NCI-H2107 treated with DMSO at 0.1 percent for 48 hours (cell line): ENCODE measurements around the gene INSM1.

Source experiments
- DNase-seq: peaks from one replicate; lab custom pipeline; 2025; ENCODE audit not compliant: unreplicated experiment; lab: John Stamatoyannopoulos, UW

The INSM1 gene

DNA sequence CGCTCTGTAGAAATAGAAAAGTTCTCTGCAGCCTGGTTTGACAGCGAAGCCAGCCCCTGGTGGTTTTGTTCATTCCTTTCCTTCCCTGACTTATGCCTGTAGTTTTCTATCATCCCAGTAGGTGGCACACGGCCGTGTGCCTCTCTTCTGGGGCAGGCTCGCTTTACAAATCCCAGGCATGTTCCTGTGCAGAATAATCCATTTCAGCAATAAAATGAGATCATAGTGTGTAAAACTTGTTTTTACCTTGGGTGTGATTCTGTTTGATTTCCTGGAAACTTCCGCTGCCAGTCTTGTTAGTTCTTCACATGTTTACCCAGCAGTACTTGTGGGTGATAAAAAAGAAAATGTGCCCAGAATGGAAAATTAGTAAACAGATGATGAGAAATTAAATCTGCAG lies 7.4 kb upstream of the INSM1 start:
- peak; percentile 62 for DNase-seq

DNA sequence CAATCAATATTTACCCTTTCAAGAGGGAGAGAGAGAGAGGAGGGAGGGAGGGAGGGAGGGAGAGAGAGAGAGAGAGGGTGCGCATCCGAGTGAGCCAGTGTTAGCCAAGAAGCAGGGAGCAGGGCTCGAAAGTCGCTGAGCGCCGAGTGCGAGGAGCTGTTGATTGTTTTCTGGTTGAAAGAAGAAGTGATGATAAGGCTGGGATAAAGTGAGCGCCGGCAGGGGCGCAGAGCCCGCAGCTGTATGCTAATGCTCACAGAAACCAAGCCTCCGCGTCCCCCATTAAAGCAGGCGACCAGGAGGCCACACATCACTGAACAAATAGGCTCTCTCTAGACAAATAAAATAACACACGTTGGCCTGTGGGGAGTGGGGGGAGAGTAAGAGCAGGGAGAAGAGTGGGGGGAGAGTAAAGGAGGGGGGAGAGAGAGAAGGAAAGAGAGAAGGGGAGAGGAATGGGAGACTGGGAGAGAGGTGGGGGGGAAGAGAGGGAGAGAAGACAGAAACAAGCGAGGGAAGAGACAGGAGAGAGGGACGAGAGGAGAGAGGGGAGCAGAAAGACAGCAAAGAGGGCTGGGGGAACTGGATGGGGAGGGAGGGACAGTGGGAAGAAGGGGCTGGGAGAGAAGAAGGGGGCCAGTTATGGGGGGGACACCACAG lies 5.0 kb upstream of the INSM1 start:
- DNase-seq: peak; percentile 91

DNA sequence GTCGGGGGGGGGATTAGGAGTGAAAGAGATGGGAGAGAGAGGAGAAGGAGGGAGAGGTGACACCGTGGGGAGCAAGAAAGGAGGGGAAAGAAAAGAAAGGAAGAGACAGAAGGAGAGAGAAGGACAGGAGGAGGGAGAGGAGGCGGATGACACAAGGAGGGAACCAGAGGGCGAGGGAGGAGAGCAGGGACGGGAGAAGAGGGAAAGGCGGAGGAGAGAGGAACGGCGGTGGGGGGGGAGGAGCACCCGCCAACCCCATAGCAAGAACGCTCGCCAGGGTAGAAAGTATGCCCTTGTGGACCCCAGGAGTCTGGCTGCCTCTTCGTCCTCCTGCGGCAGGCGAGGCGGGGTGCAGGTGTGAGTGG lies 4.5 kb upstream of the INSM1 start:
- peak; percentile 45 for DNase-seq

DNA sequence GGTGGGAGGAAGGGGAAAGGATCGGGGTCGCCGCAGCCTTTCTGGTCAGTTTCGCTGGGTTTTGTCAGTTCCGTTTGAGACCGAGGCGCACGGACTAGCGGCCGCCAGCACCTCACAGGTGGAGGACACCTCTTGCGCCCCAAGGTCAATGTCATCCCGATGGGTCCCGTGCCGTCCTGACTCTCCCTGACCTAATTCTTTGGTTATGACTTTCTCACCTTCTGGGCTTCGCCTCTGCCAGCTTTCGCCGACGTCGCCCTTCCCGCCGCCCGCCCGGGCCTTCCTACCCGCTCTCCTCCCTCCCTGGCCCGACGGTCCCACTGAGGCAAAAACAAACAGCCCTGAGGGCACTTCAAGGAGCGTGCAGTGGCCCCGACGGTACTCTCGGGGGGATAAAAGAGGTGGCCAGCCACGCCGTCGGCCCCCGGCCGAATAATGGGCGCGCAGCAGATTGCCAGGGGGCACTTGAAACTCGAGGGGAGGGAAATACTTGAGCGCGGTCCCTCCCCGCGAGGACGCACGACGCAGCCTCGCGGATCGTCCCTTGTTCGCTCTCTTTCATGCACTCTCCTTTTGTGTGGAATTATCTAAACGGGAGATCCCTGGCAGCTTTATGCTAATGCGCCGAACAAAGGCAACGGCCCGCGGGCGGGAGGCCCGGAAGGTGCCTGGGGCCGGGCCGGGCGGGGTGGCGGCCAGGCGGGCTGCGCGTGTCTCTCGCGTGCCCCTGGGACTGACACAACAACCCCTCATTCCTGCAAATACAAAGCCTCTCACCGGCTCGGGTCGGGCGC lies 3.9 kb upstream of the INSM1 start:
- peak; percentile 83 for DNase-seq

DNA sequence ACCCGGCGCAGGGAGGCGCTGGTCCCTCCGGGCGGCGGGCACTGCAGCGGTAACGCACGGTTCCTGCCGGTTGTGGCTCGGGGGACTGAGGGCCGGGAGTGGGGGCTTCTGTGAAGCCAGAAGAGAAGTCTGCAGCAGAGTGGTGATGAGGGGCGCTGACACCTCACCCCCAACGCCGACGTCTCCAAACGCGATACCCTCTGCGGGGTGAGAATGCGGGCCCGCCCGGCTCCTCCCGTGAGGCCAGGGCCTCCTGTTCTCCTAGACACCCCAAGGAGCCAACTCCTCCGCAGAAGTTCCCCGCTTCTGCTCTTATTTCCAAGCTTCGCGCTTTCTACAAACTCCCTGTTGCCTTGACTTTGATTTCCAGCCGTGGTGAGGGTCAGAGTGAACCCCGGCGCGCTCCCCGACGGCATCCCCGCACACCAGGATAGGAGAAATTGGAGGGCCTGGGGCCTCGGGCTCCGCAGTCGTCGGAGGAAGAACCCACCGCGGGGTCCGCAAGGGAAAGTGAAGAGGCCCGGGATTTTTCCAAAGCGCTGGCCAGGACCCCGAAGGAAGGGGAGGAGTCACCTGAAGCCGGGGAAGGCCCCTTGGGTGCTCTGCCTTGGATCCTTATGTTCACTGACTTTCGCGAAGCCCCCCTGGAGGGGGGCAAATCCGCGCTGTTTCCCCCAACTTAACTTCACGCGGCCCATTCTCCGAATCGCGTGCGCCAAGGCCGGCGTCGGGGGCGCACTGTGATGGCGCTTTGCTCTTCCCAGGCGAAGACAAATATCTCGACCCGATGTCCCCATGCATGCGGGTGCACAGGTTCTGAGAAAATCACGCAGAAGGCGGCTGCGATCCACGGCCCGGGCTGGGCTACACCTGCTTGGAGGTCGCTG lies 3.1 kb upstream of the INSM1 start:
- no peak for DNase-seq

DNA sequence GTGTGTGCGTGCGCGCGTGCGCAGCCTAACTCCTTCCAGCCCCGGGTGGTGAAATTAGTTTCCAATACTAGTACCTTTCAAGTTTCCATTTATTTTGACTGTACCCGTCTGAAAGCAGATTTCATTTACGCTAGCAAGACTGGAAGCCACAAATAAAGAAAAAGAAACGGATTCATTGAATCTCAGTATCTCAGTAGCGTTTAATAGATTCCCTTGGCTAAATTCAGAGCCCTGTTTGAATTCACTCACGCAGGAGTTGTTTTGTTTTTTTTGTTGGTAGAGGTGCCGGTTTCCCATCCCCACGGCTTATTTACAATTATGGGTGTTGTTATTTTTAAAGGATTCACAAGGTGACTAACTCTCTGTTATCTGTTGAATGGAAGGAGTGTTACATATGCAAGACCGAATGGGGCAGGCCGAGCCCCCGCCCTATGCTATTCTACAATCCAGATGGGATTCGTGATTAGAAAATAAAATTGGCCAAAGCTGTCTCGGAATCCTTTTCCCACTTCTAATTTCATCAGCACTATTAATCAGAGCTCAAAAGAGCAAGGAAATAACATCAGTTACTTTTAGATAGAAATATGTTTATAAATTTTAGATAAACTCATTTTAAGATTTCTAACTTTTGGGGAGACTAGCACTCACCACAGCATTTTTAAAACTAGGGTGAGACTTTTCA lies 2.3 kb upstream of the INSM1 start:
- DNase-seq: peak; percentile 28

DNA sequence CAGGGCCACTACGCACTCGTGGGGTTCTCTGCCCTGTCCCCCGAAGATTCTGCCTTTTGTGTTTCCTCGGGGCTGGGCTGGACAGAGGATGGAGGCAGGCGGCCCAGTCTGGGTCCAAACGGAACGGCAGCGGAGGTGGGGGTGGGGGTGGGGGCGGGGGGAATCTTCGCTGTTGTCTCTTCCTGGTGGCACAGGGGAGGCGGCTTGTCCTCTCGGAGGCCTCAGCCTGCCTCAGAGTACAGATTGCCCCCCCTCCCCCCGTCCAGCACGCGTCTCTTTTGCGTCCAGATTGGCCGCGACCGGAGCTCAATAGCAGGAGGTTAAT lies 1.4 kb upstream of the INSM1 start:
- no peak for DNase-seq

DNA sequence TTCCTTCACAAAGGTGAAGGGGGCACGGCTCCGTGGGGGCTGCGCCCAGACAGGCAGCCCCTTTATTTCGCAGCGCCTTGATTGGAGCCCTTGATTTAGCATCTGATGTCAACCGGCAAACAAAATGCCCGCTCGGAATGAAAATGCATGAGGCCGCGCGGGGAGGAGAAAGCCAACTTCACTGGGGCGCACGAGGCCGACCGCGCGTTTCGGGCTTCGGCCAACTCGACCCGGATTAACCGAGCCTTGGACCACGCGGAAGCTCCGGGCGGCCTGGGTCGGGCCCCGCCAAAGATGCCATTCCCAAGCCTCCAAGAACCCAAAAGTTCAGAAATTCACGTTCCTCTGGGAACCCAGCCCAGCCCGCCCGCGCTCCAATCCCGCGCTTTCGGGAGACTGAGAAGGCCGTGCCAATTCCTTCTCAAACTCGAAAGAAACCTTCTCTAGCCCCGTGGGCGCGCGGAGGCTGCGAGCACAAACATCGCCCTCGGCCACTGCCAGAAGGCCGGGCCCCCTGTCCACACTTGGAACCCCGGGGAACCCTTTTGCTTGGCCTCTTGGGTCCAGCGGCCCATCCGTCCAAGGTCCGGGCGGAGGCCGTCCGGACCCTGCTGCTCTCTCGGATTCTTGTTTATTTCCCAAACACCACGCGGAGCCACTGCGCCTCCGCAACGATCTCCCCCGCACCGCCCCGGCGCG lies 879 bp upstream of the INSM1 start:
- DNase-seq: peak; percentile 44

DNA sequence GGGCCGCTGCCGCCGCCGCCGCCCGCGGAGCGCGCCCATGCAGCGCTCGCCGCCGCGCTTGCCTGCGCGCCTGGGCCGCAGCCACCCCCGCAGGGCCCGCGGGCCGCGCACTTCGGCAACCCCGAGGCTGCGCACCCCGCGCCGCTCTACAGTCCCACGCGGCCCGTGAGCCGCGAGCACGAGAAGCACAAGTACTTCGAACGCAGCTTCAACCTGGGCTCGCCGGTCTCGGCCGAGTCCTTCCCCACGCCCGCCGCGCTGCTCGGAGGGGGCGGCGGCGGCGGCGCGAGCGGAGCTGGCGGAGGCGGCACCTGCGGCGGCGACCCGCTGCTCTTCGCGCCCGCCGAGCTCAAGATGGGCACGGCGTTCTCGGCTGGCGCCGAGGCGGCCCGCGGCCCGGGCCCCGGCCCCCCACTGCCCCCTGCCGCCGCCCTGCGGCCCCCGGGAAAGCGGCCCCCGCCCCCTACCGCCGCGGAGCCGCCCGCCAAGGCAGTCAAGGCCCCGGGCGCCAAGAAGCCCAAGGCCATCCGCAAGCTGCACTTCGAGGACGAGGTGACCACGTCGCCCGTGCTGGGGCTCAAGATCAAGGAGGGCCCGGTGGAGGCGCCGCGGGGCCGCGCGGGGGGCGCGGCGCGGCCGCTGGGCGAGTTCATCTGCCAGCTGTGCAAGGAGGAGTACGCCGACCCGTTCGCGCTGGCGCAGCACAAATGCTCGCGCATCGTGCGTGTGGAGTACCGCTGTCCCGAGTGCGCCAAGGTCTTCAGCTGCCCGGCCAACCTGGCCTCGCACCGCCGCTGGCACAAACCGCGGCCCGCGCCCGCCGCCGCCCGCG lies 730 bp downstream of the INSM1 start:
- DNase-seq: no peak

DNA sequence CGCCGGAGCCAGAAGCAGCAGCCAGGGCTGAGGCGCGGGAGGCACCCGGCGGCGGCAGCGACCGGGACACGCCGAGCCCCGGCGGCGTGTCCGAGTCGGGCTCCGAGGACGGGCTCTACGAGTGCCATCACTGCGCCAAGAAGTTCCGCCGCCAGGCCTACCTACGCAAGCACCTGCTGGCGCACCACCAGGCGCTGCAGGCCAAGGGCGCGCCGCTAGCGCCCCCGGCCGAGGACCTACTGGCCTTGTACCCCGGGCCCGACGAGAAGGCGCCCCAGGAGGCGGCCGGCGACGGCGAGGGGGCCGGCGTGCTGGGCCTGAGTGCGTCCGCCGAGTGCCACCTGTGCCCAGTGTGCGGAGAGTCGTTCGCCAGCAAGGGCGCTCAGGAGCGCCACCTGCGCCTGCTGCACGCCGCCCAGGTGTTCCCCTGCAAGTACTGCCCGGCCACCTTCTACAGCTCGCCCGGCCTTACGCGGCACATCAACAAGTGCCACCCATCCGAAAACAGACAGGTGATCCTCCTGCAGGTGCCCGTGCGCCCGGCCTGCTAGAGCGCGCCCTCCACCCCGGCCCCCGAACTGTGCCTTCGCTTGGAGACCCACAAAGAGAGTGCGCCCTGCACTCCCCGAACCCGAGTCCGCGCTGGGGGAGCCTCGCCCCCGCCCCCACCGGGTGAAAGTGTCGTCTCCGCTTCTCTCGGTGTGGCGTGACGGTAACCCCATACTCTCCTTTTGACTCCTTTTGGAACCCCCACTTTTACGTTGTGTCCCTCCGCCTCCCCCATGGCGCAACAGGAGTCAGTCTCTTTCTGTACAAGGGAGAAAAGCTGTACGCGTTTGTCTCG lies 1.6 kb downstream of the INSM1 start:
- DNase-seq: no peak

DNA sequence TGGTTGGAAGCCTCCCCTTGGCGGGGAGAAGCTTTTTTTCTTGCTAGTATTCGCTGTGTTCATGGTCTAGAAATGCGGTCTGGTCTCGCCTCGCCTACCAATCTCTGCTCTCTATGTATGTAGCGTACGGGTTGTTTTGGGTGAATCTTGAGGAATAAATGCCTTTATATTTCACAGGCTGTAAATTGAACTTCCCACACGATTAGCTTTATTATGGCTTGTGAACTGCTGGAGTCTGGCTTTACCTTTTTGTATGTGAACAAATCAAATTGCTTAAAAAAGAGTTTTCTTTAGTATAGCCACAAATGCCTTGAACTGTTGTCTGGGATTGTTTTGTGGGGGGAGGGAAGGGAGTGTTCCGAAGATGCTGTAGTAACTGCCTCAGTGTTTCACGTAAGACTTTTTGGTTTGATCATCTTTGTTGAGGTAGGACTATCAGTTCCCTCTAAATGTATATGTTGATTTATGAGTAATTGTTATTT lies 2.2 kb downstream of the INSM1 start:
- peak; percentile 27 for DNase-seq

DNA sequence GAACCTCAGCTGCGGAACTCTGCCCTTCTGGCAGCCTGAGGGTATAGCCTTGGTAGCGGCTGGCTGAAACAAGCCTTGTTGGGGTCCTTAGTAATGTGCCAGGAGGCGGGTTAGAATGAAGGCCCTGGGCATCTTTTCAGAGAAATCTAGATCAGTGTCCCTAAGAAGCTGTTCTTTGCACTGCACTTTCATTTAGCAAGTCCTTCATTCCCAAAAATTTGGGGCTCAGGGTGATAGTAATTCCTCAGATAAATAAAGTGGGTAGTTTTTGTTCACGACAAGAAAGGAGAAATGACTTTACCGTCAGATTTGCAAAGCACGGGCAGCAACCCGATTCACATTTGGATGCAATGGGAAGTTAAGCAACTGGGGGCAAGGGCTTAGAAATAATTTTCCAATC lies 3.2 kb downstream of the INSM1 start:
- no peak for DNase-seq

DNA sequence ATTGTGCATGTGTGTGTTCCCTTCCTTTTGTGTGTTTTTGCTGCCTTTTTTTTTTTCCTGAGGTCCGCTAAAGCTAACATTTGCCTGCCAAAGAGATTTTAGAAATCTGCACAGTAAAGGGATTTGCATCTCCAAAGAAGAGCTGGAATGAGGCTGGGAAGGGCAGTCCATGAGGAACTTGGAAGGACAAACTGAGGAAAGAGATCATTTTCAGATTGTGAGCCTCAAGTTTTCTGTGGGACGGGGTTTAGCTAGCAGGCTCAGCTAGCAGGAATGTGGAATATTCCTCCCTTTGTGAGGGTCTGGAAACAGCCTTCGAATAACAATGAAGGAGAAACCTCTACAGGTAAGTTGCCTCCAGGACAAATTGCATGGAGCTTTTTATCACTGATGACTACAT lies 3.8 kb downstream of the INSM1 start:
- DNase-seq: no peak

DNA sequence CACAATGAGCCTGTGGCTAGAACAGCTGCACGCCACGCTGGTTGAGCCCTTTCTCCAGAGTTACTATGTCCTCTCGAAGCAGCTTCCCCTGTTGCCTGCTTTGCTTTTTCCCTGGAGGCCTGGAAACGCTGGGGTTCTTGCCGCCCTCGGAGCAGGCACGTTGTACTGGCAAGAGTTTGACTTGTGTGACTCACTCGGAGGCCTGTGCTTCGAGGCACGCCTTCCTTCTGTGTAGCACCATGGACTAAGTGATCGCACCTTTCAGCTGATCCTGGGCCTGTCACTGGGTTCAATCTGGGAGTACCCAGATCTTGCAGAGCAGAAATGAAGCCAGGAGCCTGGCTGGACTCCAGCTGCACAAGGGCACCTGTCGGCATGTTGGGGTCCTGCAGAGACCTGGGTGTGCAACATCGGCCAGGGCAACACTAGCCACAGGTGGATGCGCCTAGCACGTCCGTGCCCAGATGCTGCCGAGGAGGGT lies 5.2 kb downstream of the INSM1 start:
- peak; percentile 60 for DNase-seq

DNA sequence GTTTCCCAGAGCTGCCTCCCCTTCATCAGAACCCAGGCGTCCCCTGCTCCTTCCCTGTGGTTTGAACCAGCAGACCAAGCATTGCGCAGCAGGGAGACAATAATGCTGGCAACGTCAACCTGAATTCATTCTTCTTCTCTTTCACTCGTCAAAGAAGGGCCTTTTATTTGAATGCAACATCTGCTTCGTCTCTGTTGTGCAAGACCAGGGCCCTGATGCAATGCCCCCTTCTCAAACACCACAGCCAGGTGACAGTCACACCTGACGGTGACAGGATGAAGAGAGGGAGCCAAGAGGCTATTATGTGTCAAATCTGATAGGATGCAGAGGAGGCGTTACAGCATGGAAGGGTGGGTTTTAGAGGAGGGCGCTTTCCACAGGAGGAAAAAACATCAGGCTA lies 8.0 kb downstream of the INSM1 start:
- DNase-seq: peak; percentile 90

DNA sequence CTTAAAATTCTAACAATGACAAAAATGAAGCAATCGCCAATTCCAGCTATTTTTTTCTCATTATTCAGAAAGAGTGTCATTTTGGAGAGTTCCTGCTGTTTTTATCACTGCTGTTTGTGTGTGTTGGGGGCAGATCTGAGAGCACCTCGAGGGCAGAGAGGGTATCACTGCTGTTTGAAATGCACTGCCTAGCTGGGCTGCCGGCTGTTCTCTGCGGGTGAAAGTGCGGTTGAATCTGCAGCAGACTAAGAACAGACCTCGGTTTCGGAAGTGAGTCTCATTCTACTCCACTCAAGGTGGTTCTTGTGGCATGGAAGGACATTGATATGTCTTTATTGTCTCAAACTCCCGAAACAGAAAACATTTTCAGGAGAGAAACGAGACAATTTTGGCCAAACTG lies 18.3 kb downstream of the INSM1 start:
- DNase-seq: no peak

DNA sequence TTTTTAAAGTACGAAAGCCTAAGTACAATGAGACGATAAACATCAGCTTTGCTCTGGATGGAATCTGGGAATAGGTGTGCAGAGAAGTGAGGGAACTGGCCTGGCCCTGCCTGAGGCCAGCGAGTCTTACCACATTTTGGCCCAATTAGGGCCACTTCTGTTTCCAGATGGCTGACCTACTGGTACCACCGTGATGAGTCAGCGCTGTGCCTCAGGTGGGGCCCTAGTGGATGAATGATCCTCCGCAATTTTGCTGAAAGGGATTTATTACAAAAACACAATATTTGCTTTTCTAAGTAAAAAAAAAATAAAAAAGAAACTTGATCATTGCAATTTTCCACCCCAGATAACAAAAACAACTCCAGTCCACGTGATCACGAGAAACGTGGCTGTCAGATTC lies 22.5 kb downstream of the INSM1 start:
- no peak for DNase-seq

DNA sequence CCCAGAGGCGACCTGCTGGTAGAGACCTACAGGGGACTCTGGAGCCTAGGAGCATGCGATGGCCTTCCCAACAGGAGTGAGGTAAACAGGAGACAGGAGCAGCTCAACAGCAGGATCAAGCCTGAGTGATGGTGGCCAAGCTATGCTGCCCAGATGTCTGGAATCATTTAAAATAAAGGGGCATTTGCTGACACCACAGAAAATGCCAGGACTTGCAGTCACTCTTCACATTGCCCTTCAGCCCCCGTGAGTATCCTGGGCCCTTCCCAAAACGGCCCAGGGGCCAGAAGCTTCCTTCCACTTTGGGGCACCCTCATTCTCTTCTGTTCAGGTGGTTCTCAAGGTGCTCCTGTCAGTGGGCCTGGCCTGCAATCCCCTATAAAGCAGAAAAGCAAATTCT lies 23.2 kb downstream of the INSM1 start:
- no peak for DNase-seq

DNA sequence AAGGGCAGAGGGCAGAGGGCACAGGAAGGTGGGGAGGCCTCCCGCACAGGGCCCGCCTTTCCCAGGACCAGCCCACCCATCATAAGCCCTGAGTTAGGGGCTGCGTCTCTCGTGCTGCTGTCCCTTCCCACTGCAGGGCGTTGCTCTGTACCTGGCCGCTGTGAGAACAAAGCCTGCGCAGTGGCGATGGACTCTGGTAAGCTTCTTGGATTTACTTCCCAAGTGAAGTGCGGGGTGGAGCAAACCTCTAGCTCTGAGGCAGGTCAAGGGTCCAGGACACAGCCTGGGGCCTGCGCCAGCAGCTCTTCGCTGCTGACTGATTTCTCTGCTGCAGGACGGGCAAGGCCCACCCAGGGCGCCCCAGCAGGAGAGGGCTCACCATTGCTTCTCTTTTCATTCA lies 23.9 kb downstream of the INSM1 start:
- DNase-seq: no peak
